GM19328 (cell line): ENCODE data around the gene PACS1.

ENCODE experiments used
- ATAC-seq: cut with Tn5 transposase; IDR thresholded peaks from one replicate; pipeline ENCODE4 v1.9.1; 2021; ENCODE audit warnings: mild to moderate bottlenecking, moderate library complexity; ENCODE audit not compliant: unreplicated experiment

Gene PACS1

GRCh38 chr11:66281776-66282467 lies 211.8 kb downstream of the PACS1 start:
- ATAC-seq, result peak; percentile 12

GRCh38 chr11:66282468-66283455 lies 212.7 kb downstream of the PACS1 start:
- peak; percentile 76 for ATAC-seq

GRCh38 chr11:66283461-66284105 lies 213.5 kb downstream of the PACS1 start:
- no peak for ATAC-seq

- no peak for ATAC-seq
Measured at GRCh38 chr11:66284526-66285078, 214.5 kb downstream of the PACS1 start.

- ATAC-seq, result no peak
Measured at GRCh38 chr11:66285250-66285947, 215.3 kb downstream of the PACS1 start.

GRCh38 chr11:66286699-66287098 lies 216.6 kb downstream of the PACS1 start:
- ATAC-seq, result no peak

- no peak for ATAC-seq
Measured at GRCh38 chr11:66287211-66287888, 217.3 kb downstream of the PACS1 start.

GRCh38 chr11:66287889-66288670 lies 218.0 kb downstream of the PACS1 start:
- ATAC-seq, result no peak

GRCh38 chr11:66288671-66289547 lies 218.8 kb downstream of the PACS1 start, which contains the start of gene YIF1A:
Gene YIF1A, minus strand, starts transcription at chr11:66289143. Its CDS starts 158 bp downstream, at chr11:66288985.
- peak; percentile 88 for ATAC-seq

- peak; percentile 29 for ATAC-seq
Measured at GRCh38 chr11:66289548-66290329, 219.7 kb downstream of the PACS1 start.

- no peak for ATAC-seq
Measured at GRCh38 chr11:66290330-66290621, 220.2 kb downstream of the PACS1 start.

GRCh38 chr11:66291303-66291705 lies 221.2 kb downstream of the PACS1 start:
- no peak for ATAC-seq

- ATAC-seq, result no peak
Measured at GRCh38 chr11:66291706-66292542, 221.9 kb downstream of the PACS1 start, which contains the start of gene TMEM151A. Gene TMEM151A, plus strand, starts transcription at chr11:66291894. Its CDS starts 120 bp downstream, at chr11:66292014.

GRCh38 chr11:66292543-66293332 lies 222.7 kb downstream of the PACS1 start:
- ATAC-seq, result no peak

- no peak for ATAC-seq
Measured at GRCh38 chr11:66293352-66293751, 223.3 kb downstream of the PACS1 start.
